ENCODE results near the gene MAP4K2.

MAP4K2 gene

GRCh38 chr11:64753380-64754123, 49.5 kb downstream of the MAP4K2 start:
- DNase-seq: no peak

- DNase-seq: no peak
These were observed 50.0 kb downstream of the MAP4K2 start for GRCh38 chr11:64753019-64753379.

- no peak for DNase-seq
These were observed 50.6 kb downstream of the MAP4K2 start for GRCh38 chr11:64752175-64752970.

GRCh38 chr11:64751580-64751979, 51.4 kb downstream of the MAP4K2 start:
- no peak for DNase-seq

GRCh38 chr11:64751136-64751535, 51.9 kb downstream of the MAP4K2 start:
- DNase-seq: no peak

GRCh38 chr11:64750361-64751054, 52.5 kb downstream of the MAP4K2 start:
- DNase-seq: no peak

GRCh38 chr11:64747961-64748665, 54.9 kb downstream of the MAP4K2 start:
- no peak for DNase-seq

- no peak for DNase-seq
These were observed 56.5 kb downstream of the MAP4K2 start for GRCh38 chr11:64746486-64746885.

- peak; percentile 75 for DNase-seq
These were observed 57.3 kb downstream of the MAP4K2 start for GRCh38 chr11:64745521-64746328.

GRCh38 chr11:64745189-64745520, 57.9 kb downstream of the MAP4K2 start:
- peak; percentile 82 for DNase-seq

- DNase-seq: peak; percentile 42
These were observed 58.3 kb downstream of the MAP4K2 start for GRCh38 chr11:64744544-64745188.

- DNase-seq: peak; percentile 88
These were observed 59.1 kb downstream of the MAP4K2 start, which contains the start of gene RASGRP2 for GRCh38 chr11:64743591-64744543. TSS of gene RASGRP2 (minus strand) at chr11:64744142. CDS start at chr11:64742866, 1,276 bp downstream.

- DNase-seq: peak; percentile 73
These were observed 60.0 kb downstream of the MAP4K2 start for GRCh38 chr11:64742889-64743590.

GRCh38 chr11:64742087-64742888, 60.7 kb downstream of the MAP4K2 start:
- no peak for DNase-seq

- no peak for DNase-seq
These were observed 61.5 kb downstream of the MAP4K2 start for GRCh38 chr11:64741375-64742086.

GRCh38 chr11:64739871-64740270, 63.1 kb downstream of the MAP4K2 start:
- DNase-seq: no peak

- no peak for DNase-seq
These were observed 66.4 kb downstream of the MAP4K2 start for GRCh38 chr11:64736654-64737053.

GRCh38 chr11:64735725-64736259, 67.2 kb downstream of the MAP4K2 start:
- no peak for DNase-seq

Measured in activated CD4-positive, alpha-beta T cell treated with anti-CD3 and anti-CD28 coated beads, Interleukin-2, amount 50 U/mL, for 1 hour (primary cell).